BJ (cell line): ENCODE measurements around the gene GPN3. TPM values are rescaled to one million over a fixed set of nuclear protein-coding genes. Genes with fewer than 3 reads are reported as not detected.

ENCODE experiments used
- CTCF ChIA-PET: fragments of 350-600 bp; formaldehyde crosslinking; extraction: SDS; loops from one replicate; lab custom pipeline; 2021; ENCODE audit warnings: antibody characterized with exemption, inconsistent platforms; lab: Yijun Ruan, JAX
- POLR2A ChIA-PET: fragments of 300-600 bp; sonication (Branson Sonifier 250); formaldehyde crosslinking; extraction: SDS; loops from one replicate; lab custom pipeline; 2021; ENCODE audit warnings: antibody characterized with exemption; lab: Charles Lee
- DNase-seq: peaks from one replicate; pipeline ENCODE4 v3.0.0-alpha.2; 2011; ENCODE audit warnings: low read depth
- H3K27me3 ChIP-seq: 2 replicates; pipeline ENCODE4 v1.6.0; 2011; ENCODE audit warnings: low read length; ENCODE audit not compliant: control insufficient read depth, insufficient read depth
- H3K36me3 ChIP-seq: 2 replicates; pipeline ENCODE4 v1.5.1; 2011; ENCODE audit warnings: low read length; ENCODE audit not compliant: control insufficient read depth, insufficient read depth
- H3K4me3 ChIP-seq: 2 replicates; pipeline ENCODE4 v1.5.1; 2011; ENCODE audit warnings: low read depth, mild to moderate bottlenecking, control low read depth, low read length
- CTCF ChIP-seq: IDR thresholded peaks from 2 replicates; pipeline ENCODE4 v1.5.1; 2011; ENCODE audit warnings: low read depth, mild to moderate bottlenecking, control low read depth, inconsistent platforms, low read length, moderate library complexity; ENCODE audit not compliant: insufficient read depth
- polyA minus RNA-seq: library from RNA; depleted of rRNA, polyadenylated mRNA; stranded (reverse); fragments of >200 nt; gene quantifications from 2 replicates; pipeline ENCODE4 v1.2.3, GENCODE V29; 2011; rRNA and poly(A)+ RNA removed
- polyA plus RNA-seq: library from polyadenylated mRNA; depleted of rRNA; stranded (reverse); fragments of >200 nt; gene quantifications from 2 replicates; pipeline ENCODE4 v1.2.3, GENCODE V29; 2011; rRNA removed

The GPN3 gene
- polyA plus RNA-seq (10.6 and 21.8 TPM in 2 replicates), polyA minus RNA-seq (6.2 and 7.7 TPM in 2 replicates)

GRCh38 chr12:110468214-110469048, at the start of gene GPN3, which contains the start of gene FAM216A:
Gene GPN3, minus strand, starts transcription at chr12:110468257. Its CDS starts 54 bp downstream, at chr12:110468203.
Gene FAM216A, plus strand, starts transcription at chr12:110468845. Its CDS starts 31 bp downstream, at chr12:110468876.
- Histone ChIP-seq H3K36me3 (no peaks in the 10 kb centered on the region; the same call in 1 of the 2 replicates), H3K4me3 (peak within 1 kb of the TSS; percentile 77), H3K27me3 (no peaks in the 10 kb centered on the region)
- no peak for TF ChIP-seq CTCF
- peak; percentile 85 for DNase-seq
- POLR2A ChIA-PET: interaction anchor here (0.5 to 1.2 kb wide), 4 partner anchors 14 to 430 kb away, joined by 3 to 8 read pairs (median 6); partner anchors contain the start of gene ARPC3
- CTCF ChIA-PET: interaction anchor here (0.7 to 2.5 kb wide), 27 partner anchors 8 to 426 kb away, joined by 3 to 52 read pairs (median 4); partner anchors contain the start of genes ARPC3, RAD9B, TCTN1 and VPS29

- Histone ChIP-seq H3K4me3 (no peak overlapping the region), H3K27me3 (0 out of 2 replicates have a peak, but pooled peaks cover 1% of the 10 kb centered on the region), H3K36me3 (no peaks in the 10 kb centered on the region)
- no peak for TF ChIP-seq CTCF
- ChIA-PET CTCF (interaction anchor here (15.3 kb wide), 1 partner anchor 84 kb away, joined by 340 read pairs; no protein-coding TSS in a partner anchor), POLR2A (no interaction called here)
- no peak for DNase-seq
Measured at GRCh38 chr12:110516995-110517394, 48.9 kb upstream of the GPN3 start.

- POLR2A ChIA-PET: no interaction called here
- no peak overlapping the region for H3K4me3 ChIP-seq
- no peak for TF ChIP-seq CTCF
- H3K36me3 ChIP-seq: no peaks in the 10 kb centered on the region
- 0 out of 2 replicates have a peak, but pooled peaks cover 1% of the 10 kb centered on the region for H3K27me3 ChIP-seq
- DNase-seq: no peak
- CTCF ChIA-PET: interaction anchor here (1.2 to 15.3 kb wide), 5 partner anchors 13 to 373 kb away, joined by 4 to 340 read pairs (median 8); partner anchors contain the start of genes FAM216A and GPN3
Measured at GRCh38 chr12:110514363-110514762, 46.3 kb upstream of the GPN3 start.

- H3K36me3 ChIP-seq: no peaks in the 10 kb centered on the region
- DNase-seq: no peak
- ChIA-PET CTCF (interaction anchor here (1.1 to 15.3 kb wide), 9 partner anchors 8 to 374 kb away, joined by 5 to 340 read pairs (median 7); partner anchors contain the start of genes ARPC3, FAM216A and GPN3), POLR2A (interaction anchor here (0.8 kb wide), 1 partner anchor 46 kb away, joined by 8 read pairs; the partner anchor contains the start of gene GPN3)
- TF ChIP-seq CTCF: no peak
- no peak overlapping the region for H3K4me3 ChIP-seq
- 0 out of 2 replicates have a peak, but pooled peaks cover 1% of the 10 kb centered on the region for H3K27me3 ChIP-seq
Measured at GRCh38 chr12:110513842-110514241, 45.8 kb upstream of the GPN3 start.

GRCh38 chr12:110508071-110508586, 40.1 kb upstream of the GPN3 start:
- Histone ChIP-seq H3K4me3 (no peak overlapping the region), H3K36me3 (no peaks in the 10 kb centered on the region), H3K27me3 (no peaks in the 10 kb centered on the region)
- no peak for DNase-seq
- POLR2A ChIA-PET: no interaction called here
- CTCF ChIA-PET: interaction anchor here (0.6 to 15.3 kb wide), 5 partner anchors 35 to 93 kb away, joined by 3 to 340 read pairs (median 6); partner anchors contain the start of gene ARPC3
- TF ChIP-seq CTCF: no peak
